Raji (cell line): ENCODE measurements around the gene ARHGEF40.

ENCODE experiments used
- POLR2A ChIP-seq: IDR thresholded peaks from 2 replicates; pipeline ENCODE4 v1.6.1; 2011; ENCODE audit warnings: low read depth, low read length, control low read depth; ENCODE audit not compliant: insufficient read depth

Gene ARHGEF40

DNA sequence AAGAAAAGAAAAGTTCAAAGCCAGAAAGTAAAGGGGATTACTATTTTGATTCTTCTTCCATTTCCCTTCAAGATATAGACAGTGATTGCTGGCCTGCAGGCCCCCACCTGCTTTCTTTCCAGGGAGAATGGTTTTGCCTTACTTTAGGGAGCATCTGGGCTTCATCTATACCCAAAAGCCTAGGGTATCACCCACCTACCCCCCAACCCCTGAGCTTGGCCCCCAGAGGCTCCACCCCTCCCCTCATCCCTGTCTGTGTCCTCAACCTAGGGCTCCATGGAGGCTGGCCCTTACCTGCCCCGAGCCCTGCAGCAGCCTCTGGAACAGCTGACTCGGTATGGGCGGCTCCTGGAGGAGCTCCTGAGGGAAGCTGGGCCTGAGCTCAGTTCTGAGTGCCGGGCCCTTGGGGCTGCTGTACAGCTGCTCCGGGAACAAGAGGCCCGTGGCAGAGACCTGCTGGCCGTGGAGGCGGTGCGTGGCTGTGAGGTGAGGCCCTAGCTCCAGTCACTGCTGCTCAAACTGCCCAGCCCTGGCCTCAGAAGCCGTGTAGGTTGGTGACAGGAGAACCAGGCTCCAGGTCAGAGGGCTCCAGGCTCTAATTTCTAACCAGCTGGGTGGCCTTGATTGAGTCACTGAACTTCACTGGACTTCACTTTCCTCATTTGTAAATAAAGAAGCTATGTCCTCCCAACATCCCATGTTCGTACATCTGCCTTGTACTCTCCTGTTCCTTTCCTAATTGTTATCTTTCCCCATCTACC, 13.6 kb downstream of the ARHGEF40 start:
- TF ChIP-seq POLR2A: no peak

GRCh38 chr14:21084396-21084795, 14.3 kb downstream of the ARHGEF40 start:
- TF ChIP-seq POLR2A: no peak

DNA sequence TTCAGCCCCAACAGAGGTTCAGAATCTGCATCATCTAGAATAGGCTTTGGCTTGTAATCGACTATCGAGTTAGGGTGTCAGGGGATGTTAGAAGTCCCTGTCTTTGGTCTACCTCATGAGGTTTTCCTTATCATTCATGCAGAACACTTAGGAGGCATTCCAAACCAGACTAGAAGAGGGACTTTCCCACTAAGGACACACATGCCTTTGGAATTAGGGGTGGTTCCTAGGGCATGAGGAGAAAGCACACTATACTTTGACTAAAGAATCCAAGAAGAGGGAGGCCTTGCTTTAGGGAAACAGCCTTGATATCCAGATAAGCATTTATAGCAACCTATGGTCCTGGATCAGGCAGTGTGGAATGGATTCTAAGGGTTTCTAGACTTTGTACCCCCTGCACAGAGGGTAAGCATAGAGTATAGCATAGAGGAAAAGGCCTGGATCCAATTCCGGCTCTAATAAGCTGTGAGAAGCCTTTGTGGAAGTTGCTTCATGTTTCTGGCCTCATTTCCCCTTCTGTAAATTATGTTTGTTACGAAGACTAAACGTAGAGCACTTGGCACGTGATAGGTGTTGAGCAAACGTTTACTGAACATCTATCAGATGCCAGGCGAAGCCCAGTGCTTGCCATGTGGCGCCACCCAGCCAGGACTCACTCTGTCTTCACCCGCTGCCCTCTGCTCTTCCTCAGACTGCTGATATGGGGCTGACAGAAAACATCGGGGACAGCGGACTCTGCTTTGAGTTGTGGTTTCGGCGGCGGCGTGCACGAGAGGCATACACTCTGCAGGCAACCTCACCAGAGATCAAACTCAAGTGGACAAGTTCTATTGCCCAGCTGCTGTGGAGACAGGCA, 15.1 kb downstream of the ARHGEF40 start:
- TF ChIP-seq POLR2A: no peak

- no peak for TF ChIP-seq POLR2A
Measured at GRCh38 chr14:21086908-21087293, 16.8 kb downstream of the ARHGEF40 start.

GRCh38 chr14:21087294-21088091, 17.4 kb downstream of the ARHGEF40 start:
- no peak for TF ChIP-seq POLR2A

DNA sequence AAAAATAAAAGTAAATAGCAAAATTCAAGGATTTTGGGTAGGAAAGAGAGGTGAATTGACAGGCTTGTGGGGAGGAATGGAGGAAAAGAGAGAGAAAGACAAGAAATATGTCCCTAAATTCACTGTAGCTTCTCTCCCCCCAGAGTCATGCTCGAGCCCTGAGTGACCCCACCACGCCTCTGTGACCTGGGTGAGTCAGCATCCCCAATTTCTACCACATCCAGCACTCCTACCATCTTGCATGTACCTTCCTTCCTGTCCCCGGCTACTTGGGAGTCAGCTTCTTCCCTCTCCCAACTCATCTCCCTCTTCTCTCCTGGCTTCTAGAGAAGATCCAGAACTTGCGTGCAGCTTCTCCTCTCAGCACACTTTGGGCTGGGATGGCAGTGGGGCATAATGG, 18.6 kb downstream of the ARHGEF40 start:
- no peak for TF ChIP-seq POLR2A

DNA sequence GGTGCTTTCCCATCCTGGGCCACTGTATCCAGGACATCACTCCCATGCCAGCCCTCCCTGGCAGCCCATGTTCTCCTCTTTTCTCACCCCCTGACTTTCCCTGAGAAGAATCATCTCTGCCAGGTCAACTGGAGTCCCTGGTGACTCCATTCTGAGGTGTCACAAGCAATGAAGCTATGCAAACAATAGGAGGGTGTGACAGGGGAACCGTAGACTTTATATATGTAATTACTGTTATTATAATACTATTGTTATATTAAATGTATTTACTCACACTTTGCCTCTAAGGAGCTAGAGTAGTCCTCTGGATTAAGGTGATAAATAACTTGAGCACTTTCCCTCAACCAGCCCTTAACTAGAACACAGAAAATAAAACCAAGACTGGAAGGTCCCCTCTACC, 19.2 kb downstream of the ARHGEF40 start:
- TF ChIP-seq POLR2A: no peak

DNA sequence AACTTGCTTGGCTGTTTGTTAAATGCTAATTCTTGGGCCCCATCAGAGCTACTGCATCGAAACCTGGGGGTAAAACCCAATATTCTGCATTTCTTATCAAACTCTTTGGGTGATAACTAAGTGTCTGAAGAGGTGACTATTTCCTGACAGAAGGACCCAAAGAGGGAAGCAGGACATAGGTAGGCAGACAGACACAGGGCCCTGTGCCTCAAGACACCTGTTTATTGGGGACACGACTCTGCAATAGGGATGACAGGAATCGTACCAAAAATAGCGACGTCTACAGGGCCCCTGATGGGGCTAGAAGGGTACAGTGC, 19.7 kb downstream of the ARHGEF40 start:
- no peak for TF ChIP-seq POLR2A

- no peak for TF ChIP-seq POLR2A
Measured at GRCh38 chr14:21090194-21090939, 20.3 kb downstream of the ARHGEF40 start.

DNA sequence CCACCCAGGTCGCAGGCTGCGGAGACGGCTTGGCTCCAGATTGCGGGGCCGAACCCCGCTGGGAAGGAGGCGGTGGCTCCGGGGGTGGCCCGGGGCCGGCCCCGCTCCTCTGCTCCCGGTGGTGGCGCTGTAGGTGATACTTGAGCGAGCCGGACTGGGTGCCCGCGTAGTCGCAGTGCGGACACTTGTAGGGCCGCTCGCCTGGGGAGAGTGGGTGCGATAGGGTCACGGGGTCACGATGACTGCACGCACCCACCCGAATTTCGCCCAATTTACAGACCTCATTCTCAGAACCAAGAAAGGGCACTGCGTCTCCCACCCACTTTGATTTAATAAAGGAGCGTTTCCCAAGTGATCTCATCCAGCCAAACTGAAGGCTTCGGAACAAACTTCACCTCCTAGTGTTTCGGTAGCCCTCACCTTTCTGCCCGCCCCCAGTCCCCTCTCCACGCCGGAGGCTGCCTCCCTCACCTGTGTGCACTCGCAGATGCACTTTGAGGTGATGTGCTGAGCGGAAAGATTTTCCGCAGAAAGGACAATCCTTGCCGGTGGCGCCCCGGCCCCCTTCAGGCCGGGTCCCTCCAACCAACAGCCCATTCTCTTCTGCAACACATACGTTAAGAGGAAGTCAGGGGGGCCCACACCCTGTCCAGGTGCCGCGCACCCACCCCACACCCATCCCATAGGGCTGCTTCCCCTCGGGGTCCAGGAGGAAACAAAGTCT, 21.0 kb downstream of the ARHGEF40 start:
- no peak for TF ChIP-seq POLR2A

- no peak for TF ChIP-seq POLR2A
Measured at GRCh38 chr14:21091821-21092272, 21.7 kb downstream of the ARHGEF40 start.

DNA sequence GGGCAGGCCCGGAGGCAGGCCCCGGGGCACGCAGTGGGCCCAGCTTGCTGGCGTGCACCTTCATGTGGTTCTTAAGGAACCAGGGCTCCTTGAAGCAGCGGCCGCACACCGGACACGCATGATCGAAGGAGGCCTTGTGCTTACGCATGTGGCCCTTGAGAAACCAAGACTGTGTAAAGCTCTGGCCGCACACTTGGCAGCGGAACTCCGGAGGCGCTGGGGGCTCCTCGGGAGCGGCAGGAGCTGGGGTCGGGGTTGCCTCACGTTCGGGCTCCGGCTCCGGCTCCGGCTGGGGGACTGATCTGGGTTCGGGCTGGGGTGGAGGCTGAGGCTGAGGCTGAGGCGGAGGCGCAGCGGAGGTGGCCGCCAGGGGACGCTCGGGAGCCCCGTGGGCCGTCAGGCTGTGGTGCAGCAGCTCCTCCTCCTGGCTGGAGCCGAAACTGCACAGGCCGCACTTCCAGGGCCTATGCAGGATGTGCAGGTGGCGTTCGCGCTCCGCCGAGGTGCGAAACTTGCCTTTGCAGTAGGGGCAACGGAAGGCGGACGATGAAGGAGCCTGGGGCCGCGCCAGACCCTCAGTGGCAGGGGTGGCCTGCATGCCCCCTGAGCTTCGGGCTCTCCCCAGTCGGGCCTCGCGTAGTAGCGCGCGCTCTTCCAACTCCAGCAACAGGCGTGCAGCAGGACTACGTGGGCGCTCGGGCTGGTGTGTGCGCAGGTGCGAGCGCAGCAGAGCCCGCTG, 22.3 kb downstream of the ARHGEF40 start:
- no peak for TF ChIP-seq POLR2A

GRCh38 chr14:21093018-21093417, 22.9 kb downstream of the ARHGEF40 start:
- no peak for TF ChIP-seq POLR2A
